A673 (cell line): ENCODE data around the gene PEA15.

ENCODE experiments used
- EZH2 ChIP-seq: fragments of 200-600 bp; sonication (generic); IDR thresholded peaks from 2 replicates; pipeline ENCODE4 v1.6.1; 2017; ENCODE audit warnings: borderline replicate concordance, low read depth, mild to moderate bottlenecking, mixed read lengths, antibody characterized with exemption, low read length; ENCODE audit not compliant: poor library complexity, severe bottlenecking
- TF ChIP-seq, protein P1 (sequence below): fragments of 300-800, 200-600 bp; sonication (generic); conservative IDR thresholded peaks from 2 replicates; pipeline ENCODE4 v1.5.1; 2017; ENCODE audit warnings: low read depth, mild to moderate bottlenecking, antibody characterized with exemption, low read length, moderate library complexity, mixed read lengths

DNA sequence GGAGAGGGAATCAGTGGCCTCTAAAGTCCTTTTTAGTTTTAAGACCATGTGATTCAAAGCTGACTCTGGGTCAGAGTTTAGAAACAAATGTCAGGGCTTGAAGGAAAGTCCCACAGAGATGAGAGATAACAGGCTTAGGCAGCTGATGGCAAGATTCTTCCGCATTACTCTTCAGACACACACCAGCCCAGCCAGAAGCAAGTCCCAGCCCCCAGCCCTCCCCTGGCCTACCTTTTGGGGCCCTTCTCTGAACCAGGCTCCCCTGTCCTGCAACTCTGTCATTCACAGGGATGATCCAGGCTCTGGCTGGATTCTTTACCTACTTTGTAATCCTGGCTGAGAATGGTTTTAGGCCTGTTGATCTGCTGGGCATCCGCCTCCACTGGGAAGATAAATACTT lies 28.0 kb upstream of the PEA15 start:
- TF ChIP-seq, protein P1, sequence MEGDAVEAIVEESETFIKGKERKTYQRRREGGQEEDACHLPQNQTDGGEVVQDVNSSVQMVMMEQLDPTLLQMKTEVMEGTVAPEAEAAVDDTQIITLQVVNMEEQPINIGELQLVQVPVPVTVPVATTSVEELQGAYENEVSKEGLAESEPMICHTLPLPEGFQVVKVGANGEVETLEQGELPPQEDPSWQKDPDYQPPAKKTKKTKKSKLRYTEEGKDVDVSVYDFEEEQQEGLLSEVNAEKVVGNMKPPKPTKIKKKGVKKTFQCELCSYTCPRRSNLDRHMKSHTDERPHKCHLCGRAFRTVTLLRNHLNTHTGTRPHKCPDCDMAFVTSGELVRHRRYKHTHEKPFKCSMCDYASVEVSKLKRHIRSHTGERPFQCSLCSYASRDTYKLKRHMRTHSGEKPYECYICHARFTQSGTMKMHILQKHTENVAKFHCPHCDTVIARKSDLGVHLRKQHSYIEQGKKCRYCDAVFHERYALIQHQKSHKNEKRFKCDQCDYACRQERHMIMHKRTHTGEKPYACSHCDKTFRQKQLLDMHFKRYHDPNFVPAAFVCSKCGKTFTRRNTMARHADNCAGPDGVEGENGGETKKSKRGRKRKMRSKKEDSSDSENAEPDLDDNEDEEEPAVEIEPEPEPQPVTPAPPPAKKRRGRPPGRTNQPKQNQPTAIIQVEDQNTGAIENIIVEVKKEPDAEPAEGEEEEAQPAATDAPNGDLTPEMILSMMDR = no peak
- no peak for TF ChIP-seq EZH2
